Measurements from ENCODE around the gene SERPINA9. TPM values are rescaled to one million over a fixed set of nuclear protein-coding genes. Genes with fewer than 3 reads are reported as not detected.

Gene SERPINA9
- total RNA-seq, 1 experiment from 2014 or later: not detected

DNA sequence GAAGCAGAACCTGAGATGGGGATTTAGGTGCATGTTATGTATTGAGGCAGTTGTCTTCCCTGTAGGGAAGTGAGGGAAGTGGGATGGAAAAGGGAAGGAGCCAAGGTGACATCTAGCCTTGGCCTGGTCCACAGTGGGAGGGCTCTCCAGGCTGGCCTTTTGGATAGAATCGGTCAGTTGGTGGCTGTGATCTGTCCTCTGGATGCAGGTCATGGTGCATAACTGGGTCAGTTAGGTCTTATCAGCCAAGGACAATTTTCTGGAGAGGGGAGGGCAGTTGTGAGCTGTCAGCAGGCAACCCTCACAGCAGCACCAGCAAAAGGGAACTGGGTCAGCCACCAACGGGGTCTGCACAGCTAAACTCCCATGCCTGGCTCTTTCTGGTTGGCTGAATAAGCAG lies 23.7 kb upstream of the SERPINA9 start:
- Histone ChIP-seq H3K4me1 (no peaks in the 10 kb centered on the region), H3K36me3 (ENCODE audit: control insufficient read depth, insufficient read depth, low read length) (no peaks in the 10 kb centered on the region), H3K9me3 (no peaks in the 10 kb centered on the region), H3K4me3 (ENCODE audit: low read depth, low read length) (no peak overlapping the region), H3K27me3 (replicated peaks; ENCODE audit: control insufficient read depth, insufficient read depth, low read length) (no peaks in the 10 kb centered on the region)
- ChIA-PET CTCF (no interaction called here), POLR2A (no interaction called here)
- BruUV-seq (replicated peaks): no TSS peak
- intact Hi-C loops (cut with micrococcal nuclease; ENCODE audit: unreplicated experiment): no loop called here
- DNase-seq: no peak
- Mint-ChIP-seq H3K9me3 (ENCODE audit: unreplicated experiment) (no peaks in the 10 kb centered on the region), H3K36me3 (ENCODE audit: insufficient read depth, unreplicated experiment) (no peaks in the 10 kb centered on the region), H3K27ac (ENCODE audit: unreplicated experiment) (no peak overlapping the region), H3K4me3 (ENCODE audit: unreplicated experiment) (no peak overlapping the region), H3K27me3 (ENCODE audit: insufficient read depth, unreplicated experiment) (peaks cover 3% of the 10 kb centered on the region), H3K4me1 (ENCODE audit: low read depth, unreplicated experiment) (no peaks in the 10 kb centered on the region)
- TF ChIP-seq CTCF (IDR thresholded peaks at IDR 0.05; ENCODE audit: insufficient read depth in 1 of 2, low read depth in 1 of 2, low read length in 1 of 2, severe bottlenecking in 1 of 2, unreplicated experiment in 1 of 2): no peak

DNA sequence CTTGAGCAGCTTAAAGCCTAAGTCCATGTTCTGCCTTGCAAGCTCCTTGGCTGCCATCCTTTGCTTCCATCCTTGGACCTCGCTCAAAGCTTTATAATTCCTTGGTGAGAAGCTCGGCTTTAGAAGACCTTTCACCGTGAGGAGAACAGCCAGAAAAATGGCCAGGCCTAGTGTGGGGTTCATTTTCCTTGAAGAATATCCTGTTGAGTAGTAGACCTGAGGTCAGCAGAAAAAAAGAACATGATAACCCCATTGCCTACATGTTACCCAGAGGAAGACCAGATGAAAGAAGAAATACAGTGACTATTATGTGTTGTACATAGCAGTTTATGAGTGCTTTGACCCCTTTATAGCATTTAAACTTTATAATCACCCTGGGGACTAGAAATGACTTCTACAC lies 22.2 kb upstream of the SERPINA9 start:
- Mint-ChIP-seq H3K4me3 (ENCODE audit: unreplicated experiment) (no peak overlapping the region), H3K27ac (ENCODE audit: unreplicated experiment) (no peak overlapping the region), H3K4me1 (ENCODE audit: low read depth, unreplicated experiment) (no peaks in the 10 kb centered on the region), H3K9me3 (ENCODE audit: unreplicated experiment) (no peaks in the 10 kb centered on the region), H3K27me3 (ENCODE audit: insufficient read depth, unreplicated experiment) (peaks cover 3% of the 10 kb centered on the region), H3K36me3 (ENCODE audit: insufficient read depth, unreplicated experiment) (no peaks in the 10 kb centered on the region)
- BruUV-seq (replicated peaks): no TSS peak
- intact Hi-C loops (cut with micrococcal nuclease; ENCODE audit: unreplicated experiment): no loop called here
- no peak for TF ChIP-seq CTCF (IDR thresholded peaks at IDR 0.05; ENCODE audit: insufficient read depth in 1 of 2, low read depth in 1 of 2, low read length in 1 of 2, severe bottlenecking in 1 of 2, unreplicated experiment in 1 of 2)
- no peaks in the 10 kb centered on the region for H3K27me3 ChIP-seq (replicated peaks; ENCODE audit: control insufficient read depth, insufficient read depth, low read length)
- DNase-seq: no peak
- POLR2A ChIA-PET: no interaction called here
- no peaks in the 10 kb centered on the region for H3K36me3 ChIP-seq (ENCODE audit: control insufficient read depth, insufficient read depth, low read length)
- H3K4me3 ChIP-seq (ENCODE audit: low read depth, low read length): no peak overlapping the region
- H3K9me3 ChIP-seq: no peaks in the 10 kb centered on the region
- no peaks in the 10 kb centered on the region for H3K4me1 ChIP-seq
- CTCF ChIA-PET: no interaction called here

DNA sequence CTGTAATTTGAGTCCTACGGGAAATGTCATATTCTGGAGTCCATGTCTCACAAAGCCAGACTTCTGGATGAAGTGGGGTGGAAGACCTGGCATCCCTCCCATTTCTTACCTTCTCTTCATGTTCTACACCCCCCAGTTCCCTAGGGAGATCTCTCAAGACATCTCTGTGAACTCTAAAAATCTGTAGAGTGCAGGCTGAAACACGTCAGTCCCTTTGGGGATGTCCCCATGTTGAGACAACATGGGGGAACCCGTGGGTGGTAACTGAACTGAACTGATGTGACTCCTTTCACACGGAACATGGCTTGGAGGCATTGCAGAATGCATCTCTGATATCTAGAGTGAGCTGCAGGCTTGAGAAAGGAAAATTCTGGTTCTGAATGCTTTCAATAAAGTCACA lies 18.1 kb upstream of the SERPINA9 start:
- H3K4me1 ChIP-seq: no peaks in the 10 kb centered on the region
- H3K36me3 ChIP-seq (ENCODE audit: control insufficient read depth, insufficient read depth, low read length): no peaks in the 10 kb centered on the region
- no peak for TF ChIP-seq CTCF (IDR thresholded peaks at IDR 0.05; ENCODE audit: insufficient read depth in 1 of 2, low read depth in 1 of 2, low read length in 1 of 2, severe bottlenecking in 1 of 2, unreplicated experiment in 1 of 2)
- no peak for DNase-seq
- POLR2A ChIA-PET: no interaction called here
- H3K27me3 ChIP-seq (replicated peaks; ENCODE audit: control insufficient read depth, insufficient read depth, low read length): no peaks in the 10 kb centered on the region
- BruUV-seq (replicated peaks): no TSS peak
- no peak overlapping the region for H3K4me3 Mint-ChIP-seq (ENCODE audit: unreplicated experiment)
- H3K9me3 Mint-ChIP-seq (ENCODE audit: unreplicated experiment): no peaks in the 10 kb centered on the region
- CTCF ChIA-PET: no interaction called here
- intact Hi-C loops (cut with micrococcal nuclease; ENCODE audit: unreplicated experiment): no loop called here
- H3K9me3 ChIP-seq: no peaks in the 10 kb centered on the region
- no peaks in the 10 kb centered on the region for H3K36me3 Mint-ChIP-seq (ENCODE audit: insufficient read depth, unreplicated experiment)
- no peaks in the 10 kb centered on the region for H3K4me1 Mint-ChIP-seq (ENCODE audit: low read depth, unreplicated experiment)
- peaks cover 3% of the 10 kb centered on the region for H3K27me3 Mint-ChIP-seq (ENCODE audit: insufficient read depth, unreplicated experiment)
- H3K4me3 ChIP-seq (ENCODE audit: low read depth, low read length): no peak overlapping the region
- no peak overlapping the region for H3K27ac Mint-ChIP-seq (ENCODE audit: unreplicated experiment)
